ENCODE measurements around the gene TAS1R1.

DNA sequence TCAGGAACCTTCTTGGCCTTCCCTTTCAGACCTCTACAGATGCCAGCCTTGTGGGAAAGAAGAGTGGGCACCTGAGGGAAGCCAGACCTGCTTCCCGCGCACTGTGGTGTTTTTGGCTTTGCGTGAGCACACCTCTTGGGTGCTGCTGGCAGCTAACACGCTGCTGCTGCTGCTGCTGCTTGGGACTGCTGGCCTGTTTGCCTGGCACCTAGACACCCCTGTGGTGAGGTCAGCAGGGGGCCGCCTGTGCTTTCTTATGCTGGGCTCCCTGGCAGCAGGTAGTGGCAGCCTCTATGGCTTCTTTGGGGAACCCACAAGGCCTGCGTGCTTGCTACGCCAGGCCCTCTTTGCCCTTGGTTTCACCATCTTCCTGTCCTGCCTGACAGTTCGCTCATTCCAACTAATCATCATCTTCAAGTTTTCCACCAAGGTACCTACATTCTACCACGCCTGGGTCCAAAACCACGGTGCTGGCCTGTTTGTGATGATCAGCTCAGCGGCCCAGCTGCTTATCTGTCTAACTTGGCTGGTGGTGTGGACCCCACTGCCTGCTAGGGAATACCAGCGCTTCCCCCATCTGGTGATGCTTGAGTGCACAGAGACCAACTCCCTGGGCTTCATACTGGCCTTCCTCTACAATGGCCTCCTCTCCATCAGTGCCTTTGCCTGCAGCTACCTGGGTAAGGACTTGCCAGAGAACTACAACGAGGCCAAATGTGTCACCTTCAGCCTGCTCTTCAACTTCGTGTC is 23.7 kb downstream of the TAS1R1 start:
- TF ChIP-seq ELF4 (CRISPR knock-in tag; IDR thresholded peaks at IDR 0.05): no peak
- no peak for TF ChIP-seq PHB2 (IDR thresholded peaks at IDR 0.05; ENCODE audit: low read depth)
- no peak for TF ChIP-seq HIVEP1 (CRISPR knock-in tag; IDR thresholded peaks at IDR 0.05)
